Measurements from ENCODE around the gene PEAK1.

- TF ChIP-seq CTCF (conservative IDR thresholded peaks at IDR 0.05; ENCODE audit: low read depth, low read length) (no peak), EZH2 (IDR thresholded peaks at IDR 0.05; ENCODE audit: low read length, unreplicated experiment) (no peak), EZH2phosphoT487 (IDR thresholded peaks at IDR 0.05; ENCODE audit: borderline replicate concordance, low read length) (no peak)
Observed at GRCh38 chr15:77221708-77222107, 198.2 kb downstream of the PEAK1 start.

Data from PC-3 (cell line).